ENCODE results near the gene PPM1L.
A peak's percentile ranks its signal among the peaks of the same experiment; 100 is the strongest.

PPM1L gene

GRCh38 chr3:160935413-160936095 is 179.5 kb downstream of the PPM1L start:
- TF ChIP-seq, protein P1, sequence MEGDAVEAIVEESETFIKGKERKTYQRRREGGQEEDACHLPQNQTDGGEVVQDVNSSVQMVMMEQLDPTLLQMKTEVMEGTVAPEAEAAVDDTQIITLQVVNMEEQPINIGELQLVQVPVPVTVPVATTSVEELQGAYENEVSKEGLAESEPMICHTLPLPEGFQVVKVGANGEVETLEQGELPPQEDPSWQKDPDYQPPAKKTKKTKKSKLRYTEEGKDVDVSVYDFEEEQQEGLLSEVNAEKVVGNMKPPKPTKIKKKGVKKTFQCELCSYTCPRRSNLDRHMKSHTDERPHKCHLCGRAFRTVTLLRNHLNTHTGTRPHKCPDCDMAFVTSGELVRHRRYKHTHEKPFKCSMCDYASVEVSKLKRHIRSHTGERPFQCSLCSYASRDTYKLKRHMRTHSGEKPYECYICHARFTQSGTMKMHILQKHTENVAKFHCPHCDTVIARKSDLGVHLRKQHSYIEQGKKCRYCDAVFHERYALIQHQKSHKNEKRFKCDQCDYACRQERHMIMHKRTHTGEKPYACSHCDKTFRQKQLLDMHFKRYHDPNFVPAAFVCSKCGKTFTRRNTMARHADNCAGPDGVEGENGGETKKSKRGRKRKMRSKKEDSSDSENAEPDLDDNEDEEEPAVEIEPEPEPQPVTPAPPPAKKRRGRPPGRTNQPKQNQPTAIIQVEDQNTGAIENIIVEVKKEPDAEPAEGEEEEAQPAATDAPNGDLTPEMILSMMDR (IDR thresholded peaks at IDR 0.05; ENCODE audit: low read depth, low read length) = no peak
- DNase-seq (ENCODE audit: extremely low read depth, low read depth) = no peak

DNA sequence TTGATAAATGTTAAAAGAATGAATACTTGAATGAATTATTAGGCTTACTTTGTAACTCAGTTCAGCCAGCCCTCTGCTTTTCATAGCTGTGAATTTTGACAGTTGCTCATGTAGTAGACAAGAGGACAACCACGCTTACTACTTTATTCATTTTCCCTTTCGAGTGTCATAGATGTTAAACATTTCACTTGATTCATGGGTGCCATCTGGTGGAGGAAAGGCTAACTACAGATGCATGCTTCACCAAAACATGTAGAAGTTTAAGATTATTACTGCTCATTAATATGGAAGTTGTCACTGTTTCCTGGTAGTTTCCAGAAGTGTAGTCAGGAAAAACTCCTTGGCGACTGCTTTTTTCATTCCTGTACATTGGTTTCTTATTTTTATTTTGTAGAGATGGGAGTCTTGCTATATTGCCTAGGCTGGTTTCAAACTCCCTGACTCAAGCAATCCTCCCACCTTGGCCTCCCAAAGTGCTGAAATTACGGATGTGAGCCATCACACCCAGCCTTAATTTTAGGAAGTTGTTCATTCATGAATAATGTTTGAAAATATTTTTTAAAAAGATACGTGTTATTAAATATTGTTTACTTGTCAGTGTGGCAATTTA is 186.0 kb downstream of the PPM1L start:
- no peak for DNase-seq (ENCODE audit: extremely low read depth, low read depth)
- TF ChIP-seq, protein P1 (IDR thresholded peaks at IDR 0.05; ENCODE audit: low read depth, low read length) = peak; percentile 85

DNA sequence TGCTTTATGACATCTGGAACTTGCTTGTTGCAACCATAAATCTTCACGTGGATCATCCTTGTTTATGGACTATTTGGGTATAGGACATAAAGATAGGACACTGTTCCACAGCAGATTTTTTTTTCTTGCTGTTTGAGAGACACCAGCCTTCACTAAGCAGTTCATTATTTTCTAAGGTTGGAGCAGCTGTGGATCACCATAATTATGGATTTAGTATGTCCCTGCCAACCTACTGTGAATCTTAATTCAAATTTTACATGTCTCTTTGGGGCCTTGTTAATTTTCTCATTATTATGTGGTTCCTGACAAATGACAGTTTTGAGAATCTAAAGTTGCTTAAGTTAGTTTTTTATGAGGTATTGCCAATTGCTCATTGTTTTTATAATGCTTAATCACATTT is 188.0 kb downstream of the PPM1L start:
- DNase-seq (ENCODE audit: extremely low read depth, low read depth) = no peak
- TF ChIP-seq, protein P1 (IDR thresholded peaks at IDR 0.05; ENCODE audit: low read depth, low read length) = no peak

DNA sequence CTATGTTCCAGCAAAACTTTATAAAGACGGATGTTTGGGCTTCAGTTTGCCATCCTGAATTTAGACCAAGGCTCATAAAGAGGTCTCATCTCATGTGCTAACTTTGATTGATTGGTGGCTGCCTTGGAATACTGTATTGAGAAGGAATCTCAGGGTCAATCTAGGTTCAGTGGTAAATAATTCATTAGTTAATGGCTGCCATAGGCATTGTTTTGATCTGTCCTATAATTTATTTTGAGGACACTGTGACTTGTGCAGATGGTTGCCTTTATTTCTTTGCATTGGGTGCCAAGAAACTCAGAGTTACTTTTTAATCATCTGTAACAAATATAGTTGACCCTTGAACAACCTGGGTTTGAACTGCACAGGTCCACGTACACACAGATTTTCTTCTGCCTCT is 189.3 kb downstream of the PPM1L start:
- TF ChIP-seq, protein P1 (IDR thresholded peaks at IDR 0.05; ENCODE audit: low read depth, low read length) = no peak
- DNase-seq (ENCODE audit: extremely low read depth, low read depth) = no peak

DNA sequence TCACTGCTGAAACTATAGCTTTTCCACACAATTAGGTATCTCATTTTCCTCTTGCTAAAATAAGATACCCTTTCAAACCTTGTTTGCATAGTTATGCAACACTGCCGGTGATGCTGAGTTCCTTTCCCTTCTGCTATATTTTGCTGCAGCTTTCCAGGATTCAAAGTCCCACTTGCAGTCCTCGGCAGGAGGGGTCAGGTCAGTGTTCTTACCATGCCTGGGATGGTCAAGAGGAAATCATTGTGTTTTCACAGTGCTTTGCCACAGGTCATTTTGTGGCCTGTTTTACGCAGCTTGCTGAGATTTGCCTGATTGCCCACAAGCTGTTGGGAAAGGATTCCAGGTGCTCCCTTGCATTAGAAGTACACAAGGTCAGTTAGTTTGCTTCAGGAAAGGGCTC is 192.2 kb downstream of the PPM1L start:
- DNase-seq (ENCODE audit: extremely low read depth, low read depth) = no peak
- TF ChIP-seq, protein P1 (IDR thresholded peaks at IDR 0.05; ENCODE audit: low read depth, low read length) = no peak

GRCh38 chr3:160949460-160949859 is 193.4 kb downstream of the PPM1L start:
- TF ChIP-seq, protein P1 (IDR thresholded peaks at IDR 0.05; ENCODE audit: low read depth, low read length) = no peak
- DNase-seq (ENCODE audit: extremely low read depth, low read depth) = no peak

GRCh38 chr3:160950542-160950941 is 194.5 kb downstream of the PPM1L start:
- no peak for DNase-seq (ENCODE audit: extremely low read depth, low read depth)
- TF ChIP-seq, protein P1 (IDR thresholded peaks at IDR 0.05; ENCODE audit: low read depth, low read length) = no peak

Measured in AG09319 (cell line).